ENCODE results near the gene SMCO2.

SMCO2 gene

GRCh38 chr12:27446436-27446835 is at the start of gene SMCO2:
Gene SMCO2 (plus strand): TSS chr12:27446736. CDS start chr12:27470632, 23,896 bp downstream.
- DNase-seq, result no peak

- no peak for DNase-seq
These were observed 48.1 kb upstream of the SMCO2 start for GRCh38 chr12:27398466-27398865.

DNA sequence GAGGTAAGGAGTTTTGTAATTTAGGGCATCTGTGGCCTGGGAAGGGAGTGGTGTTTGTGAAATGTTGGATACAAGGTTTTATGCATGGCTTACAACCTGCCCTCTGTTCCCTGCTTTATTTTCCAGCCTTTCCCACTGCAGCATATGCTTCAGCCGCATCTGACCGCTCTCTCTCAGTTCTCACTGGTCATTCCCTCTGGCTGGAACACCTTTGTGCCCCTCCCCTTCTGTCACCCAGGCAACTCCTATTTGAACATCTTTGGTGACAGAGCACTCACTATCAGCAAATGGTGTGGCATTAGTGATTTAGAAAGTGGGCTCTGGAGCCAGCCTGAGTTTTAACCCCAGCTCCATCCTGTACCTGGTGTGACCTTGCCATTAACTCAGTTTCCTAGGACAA is 47.5 kb upstream of the SMCO2 start:
- no peak for DNase-seq

DNA sequence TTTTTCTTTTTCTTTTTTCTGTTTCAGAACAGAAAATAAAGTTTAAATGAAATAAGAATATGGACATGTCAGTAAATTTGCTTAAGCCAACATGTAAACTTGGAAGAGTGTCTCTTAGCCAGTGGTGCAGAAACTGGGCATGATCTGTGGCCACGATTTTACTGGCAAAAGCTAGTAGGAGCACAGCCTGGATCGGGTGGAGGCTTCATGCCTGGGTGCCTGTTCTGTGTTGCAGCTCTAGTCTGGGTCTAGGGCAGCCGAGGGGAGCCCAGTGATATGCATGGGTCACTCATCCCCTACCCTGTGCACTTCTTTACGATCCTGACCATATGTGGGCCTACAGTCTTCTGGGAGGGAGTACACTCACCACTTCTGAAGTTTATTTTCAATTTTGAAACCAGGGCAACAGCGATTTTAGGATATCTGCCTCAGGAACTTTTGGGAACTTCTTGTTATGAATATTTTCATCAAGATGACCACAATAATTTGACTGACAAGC is 45.6 kb upstream of the SMCO2 start:
- DNase-seq, result no peak

DNA sequence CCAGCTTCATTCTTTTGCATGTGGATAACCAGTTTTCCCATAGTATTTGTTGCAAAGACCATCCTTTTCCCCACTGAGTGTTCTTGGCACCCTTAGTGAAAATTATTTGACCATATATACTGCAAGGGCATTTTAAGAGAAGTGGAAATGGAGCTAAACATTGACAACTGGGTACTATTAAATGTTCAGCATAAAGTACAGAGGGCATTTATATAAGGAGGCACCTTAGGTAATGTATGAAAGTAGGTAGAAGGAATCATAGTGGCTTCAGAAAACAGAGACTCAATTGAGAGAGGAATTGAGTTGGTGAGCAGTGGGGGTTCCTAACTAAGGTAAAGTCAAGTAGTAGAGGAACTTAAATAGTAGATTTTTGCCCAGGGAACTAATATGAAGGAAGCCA is 34.5 kb upstream of the SMCO2 start:
- no peak for DNase-seq

DNA sequence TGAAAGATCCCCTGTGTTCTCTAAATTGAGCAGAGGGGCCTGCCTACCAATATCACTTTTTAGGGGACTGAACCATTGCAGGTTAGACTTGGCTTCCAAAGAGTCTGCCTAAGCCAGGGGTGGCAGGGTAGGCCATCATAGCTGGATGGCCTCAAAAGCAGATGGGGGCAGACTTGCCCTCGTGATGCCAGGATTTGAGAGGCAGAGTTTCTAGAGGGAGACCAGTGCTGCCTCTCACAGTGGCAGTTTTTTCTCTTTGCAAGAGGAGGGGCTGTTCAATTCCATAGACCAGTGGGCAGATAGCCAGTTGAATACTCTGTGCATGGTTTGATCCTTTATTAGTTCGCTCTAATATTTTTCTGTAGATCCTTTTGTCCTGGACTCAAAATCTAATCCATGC is 23.8 kb upstream of the SMCO2 start:
- DNase-seq, result no peak

DNA sequence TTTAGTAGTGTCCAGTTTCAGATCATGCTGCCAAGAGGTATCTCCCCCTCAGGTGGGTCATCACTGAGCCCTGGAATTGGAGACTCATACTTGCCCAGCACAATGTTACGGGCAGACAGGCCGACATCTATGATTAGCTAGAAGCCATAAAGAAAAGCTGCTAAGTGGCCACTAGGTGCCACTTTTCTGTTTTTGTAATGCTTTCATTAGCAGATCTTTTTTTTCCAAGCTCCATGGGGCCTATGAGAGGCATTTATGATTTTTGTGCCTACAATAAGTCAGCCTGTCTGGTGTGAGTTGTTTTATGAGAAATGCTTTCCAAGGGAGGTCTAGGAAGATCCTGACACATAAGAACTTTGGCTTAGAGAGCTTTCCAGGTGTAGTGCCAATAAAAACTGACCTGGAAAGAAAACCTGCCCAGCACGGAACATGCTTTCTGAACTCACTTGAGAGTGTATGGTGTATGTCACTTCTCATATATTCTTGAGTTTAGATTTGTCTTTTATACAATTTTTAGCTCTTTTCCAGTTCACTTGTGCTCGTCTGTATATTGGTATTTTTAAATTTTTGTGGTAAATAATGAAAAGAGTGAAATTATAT is 21.8 kb upstream of the SMCO2 start:
- no peak for DNase-seq

DNA sequence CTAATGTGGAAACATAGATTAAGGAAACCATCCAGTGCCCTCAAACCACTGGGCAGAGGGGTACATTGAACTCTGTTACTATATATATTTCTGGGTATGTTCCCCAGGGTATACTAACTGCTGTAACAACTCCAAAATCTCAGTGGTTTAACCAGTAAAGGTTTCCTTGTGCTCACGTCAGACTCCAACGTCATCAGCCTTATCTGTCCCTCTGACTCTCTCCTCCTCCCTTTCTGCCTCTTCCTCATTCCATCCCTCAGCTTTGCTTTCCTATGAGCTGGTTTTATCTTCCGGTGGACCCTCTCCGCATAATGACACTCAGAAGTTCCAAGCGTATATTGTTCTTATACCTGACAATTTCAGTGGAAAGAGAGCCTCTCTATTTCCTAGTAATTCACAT is 21.2 kb upstream of the SMCO2 start:
- DNase-seq, result no peak

GRCh38 chr12:27426743-27427487 is 19.6 kb upstream of the SMCO2 start:
- no peak for DNase-seq

DNA sequence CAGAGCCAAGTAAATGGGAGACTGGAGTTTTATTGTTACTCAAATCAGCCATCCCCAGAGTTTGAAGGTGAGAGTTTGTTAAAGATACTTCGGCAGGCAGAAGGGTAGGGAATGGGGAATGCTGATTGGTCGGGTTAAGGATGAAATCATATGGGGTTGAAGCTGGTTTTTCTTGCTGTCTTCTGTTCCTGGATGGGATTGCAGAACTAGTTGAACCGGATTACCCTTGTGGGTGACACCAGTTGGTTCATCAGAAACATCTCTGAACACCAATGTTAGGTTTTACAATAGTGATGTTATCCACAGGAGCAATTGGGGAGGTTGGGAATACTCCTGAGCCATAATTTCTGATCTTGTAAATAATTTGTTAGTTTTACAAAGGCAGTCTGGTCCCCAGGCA is 18.7 kb upstream of the SMCO2 start:
- no peak for DNase-seq

- DNase-seq, result no peak
These were observed 18.1 kb upstream of the SMCO2 start for GRCh38 chr12:27428466-27428865.

- DNase-seq, result no peak
These were observed 16.9 kb upstream of the SMCO2 start for GRCh38 chr12:27429606-27430005.

GRCh38 chr12:27431185-27431584 is 15.4 kb upstream of the SMCO2 start:
- DNase-seq, result no peak

- no peak for DNase-seq
These were observed 11.6 kb upstream of the SMCO2 start for GRCh38 chr12:27434673-27435565.

DNA sequence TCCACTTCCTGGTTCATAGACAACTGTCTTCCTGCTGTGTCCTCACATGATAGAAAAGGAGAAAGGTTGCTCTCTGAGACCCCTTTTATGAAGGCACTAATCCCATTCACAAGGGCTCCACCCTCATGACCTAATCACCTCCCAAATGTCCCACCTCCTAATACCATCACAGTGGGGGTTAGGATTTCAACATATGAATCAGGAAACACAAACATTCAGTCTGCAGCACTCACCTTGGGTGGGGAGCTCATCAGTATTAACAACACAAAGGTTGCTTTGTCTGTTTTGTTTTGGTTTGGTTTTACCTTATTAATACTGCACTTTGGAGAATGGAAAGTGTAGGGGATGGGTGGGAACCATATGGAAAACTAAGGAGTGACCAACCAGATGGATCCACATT is 10.5 kb upstream of the SMCO2 start:
- no peak for DNase-seq

GRCh38 chr12:27436768-27437167 is 9.8 kb upstream of the SMCO2 start:
- no peak for DNase-seq

DNA sequence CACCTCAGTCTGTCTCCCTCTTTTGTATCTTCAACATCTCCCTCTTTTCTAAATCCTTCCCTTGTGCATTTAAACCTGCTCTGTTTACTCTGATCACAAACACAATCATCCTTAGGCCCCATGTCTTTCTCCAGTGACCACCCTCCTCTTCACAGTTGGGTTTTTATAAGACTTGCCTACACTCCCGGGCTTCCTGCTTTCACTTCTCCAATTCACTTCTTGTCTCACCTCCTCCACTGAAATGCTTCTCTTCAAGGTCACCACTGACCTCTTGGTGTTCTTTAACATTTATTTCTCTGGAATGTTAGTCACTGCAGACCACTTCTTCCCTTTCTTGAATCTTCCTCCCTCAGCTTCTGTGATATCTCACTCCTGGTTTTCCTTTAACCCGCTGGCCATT is 8.7 kb upstream of the SMCO2 start:
- no peak for DNase-seq

- no peak for DNase-seq
These were observed 1.2 kb downstream of the SMCO2 start for GRCh38 chr12:27447761-27448160.

DNA sequence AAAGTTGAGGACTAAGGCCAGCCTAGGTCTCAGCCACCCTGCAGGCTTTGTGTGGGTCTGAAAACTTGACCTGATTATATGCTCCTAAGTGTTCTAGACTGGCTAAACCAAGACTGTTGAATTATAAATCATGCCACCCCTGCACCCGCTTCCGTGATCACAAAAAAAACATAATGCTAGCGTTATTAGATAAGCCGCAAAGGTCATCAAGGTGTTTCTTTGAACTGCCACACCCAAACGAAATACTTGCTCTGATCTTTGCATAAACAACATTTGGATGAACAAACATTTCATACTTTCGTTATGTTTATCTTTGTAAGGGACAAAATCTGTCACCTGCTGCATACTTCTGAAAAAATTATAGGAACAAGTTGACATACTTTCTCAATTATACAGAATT is 2.5 kb downstream of the SMCO2 start:
- no peak for DNase-seq

DNA sequence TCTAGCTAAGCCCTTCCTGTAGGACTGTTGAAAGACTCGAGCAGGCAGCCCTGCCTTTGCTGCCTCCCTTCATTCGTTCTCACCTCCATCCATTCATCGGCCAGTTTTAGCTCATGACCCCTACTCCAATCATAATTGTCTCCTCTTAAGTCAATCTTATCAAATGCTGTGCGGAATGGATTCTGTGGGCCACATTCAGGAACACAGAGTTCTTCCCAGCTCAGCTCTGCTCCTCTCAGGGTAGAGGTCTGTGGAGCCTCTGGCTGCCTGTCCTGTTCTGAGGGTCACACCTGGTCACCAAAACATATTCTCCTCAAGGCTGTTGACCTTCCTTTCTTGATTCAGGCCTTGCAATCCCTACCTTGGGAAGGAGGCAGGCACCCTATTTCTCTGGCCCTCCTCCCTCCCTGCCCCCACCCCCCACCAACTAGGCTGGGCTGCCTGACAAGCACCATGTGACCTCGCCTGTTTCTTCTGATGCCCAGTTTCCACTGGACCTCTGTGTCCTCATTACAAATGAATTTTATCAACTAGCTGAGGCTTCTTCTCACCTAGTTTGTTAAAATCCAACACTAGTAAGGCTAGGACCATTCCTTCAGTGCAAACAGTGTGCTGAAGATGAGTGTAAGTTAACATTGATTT is 3.5 kb downstream of the SMCO2 start:
- DNase-seq, result no peak

DNA sequence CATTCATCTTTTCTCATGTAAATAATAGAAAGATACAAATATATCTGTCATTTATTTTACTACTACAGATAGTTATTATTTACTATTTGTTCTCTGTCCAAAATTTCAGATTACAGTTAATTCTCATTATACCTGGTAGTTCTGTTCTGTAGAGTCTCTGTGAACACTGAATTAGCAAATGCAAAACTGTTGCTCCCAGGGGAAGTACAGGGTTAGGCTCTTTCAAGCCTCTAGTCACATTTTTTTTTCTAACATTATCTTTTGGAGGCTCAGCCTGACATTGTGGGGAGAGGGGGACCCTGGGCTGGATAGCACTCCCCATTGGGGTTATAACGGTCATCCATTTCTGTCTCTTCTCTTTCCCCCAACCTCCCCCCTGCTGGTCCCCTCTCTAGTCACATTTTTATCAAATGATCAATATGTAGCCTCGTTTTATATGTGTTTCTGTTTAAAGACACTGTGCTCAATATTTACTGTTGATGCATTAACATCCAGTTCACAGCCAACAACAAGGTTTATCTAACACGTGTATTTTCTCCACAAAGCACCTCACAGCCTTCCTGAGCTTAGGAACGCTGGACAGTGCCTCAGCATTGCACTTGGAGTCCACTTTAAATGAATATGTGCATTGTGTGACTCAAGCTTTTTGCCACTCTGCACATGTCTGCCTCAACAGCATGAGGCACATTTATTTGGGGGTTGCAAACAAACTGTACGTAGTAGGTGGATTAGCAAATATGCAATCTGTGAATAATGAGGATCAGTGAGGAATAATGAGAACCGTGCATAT is 4.7 kb downstream of the SMCO2 start:
- no peak for DNase-seq

DNA sequence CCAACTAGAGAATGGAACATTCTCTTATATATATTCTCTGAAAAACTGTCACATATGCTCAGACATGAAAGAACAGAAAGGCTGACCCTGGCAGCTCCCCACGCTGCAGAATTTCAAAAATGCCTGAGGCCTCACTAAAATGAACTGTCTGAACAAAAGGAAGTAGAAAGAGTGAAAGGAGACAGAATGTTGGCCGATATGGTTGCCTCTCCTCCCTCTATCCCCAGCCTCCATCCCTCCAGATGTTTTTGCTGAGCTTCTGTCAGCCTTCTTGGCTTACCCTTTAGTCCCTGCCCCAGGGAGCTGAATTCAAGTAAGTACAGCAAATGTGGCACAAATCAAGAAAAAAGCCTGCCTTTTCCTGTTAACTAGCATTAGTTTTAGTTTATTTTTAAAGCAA is 6.9 kb downstream of the SMCO2 start:
- DNase-seq, result no peak

Measured in NCI-H1105 (cell line).